Panc1 (cell line): ENCODE measurements around the gene FAM107B. TPM values are rescaled to one million over a fixed set of nuclear protein-coding genes. Genes with fewer than 3 reads are reported as not detected.

Experiments used
- ATAC-seq: fragments of 200-7000 bp; cut with Tn5 transposase; 2 replicates; pipeline ENCODE4 v1.9.1; 2020; ENCODE audit warnings: mild to moderate bottlenecking, moderate library complexity
- BruUV-seq: library from RNA; stranded (reverse); fragments of 400-500 nt; replicated peaks from 2 replicates; lab custom pipeline; 2021; lab: Mats Ljungman, UMichigan
- CTCF ChIA-PET: fragments of 300-600 bp; sonication (Branson Sonifier 250); formaldehyde crosslinking; loops from one replicate; lab custom pipeline; 2022; ENCODE audit warnings: antibody characterized with exemption; lab: Charles Lee
- POLR2A ChIA-PET: fragments of 300-600 bp; sonication (Branson Sonifier 250); formaldehyde crosslinking; loops from one replicate; lab custom pipeline; 2022; ENCODE audit warnings: antibody characterized with exemption; lab: Charles Lee
- DNase-seq: peaks from one replicate; pipeline ENCODE4 v3.0.0-alpha.2; 2010; ENCODE audit warnings: low read depth, low spot score
- H3K27ac ChIP-seq: 2 replicates; pipeline ENCODE4 v1.5.1; 2011; ENCODE audit warnings: mild to moderate bottlenecking, low read length, inconsistent platforms
- H3K27me3 ChIP-seq: fragments of 200-500 bp; sonication (Bioruptor generic); 2 replicates; pipeline ENCODE4 v1.6.0; 2014; ENCODE audit warnings: low read length, inconsistent platforms; ENCODE audit not compliant: control insufficient read depth, insufficient read depth
- H3K36me3 ChIP-seq: fragments of 200-500 bp; sonication (Bioruptor generic); 2 replicates; pipeline ENCODE4 v1.5.1; 2014; ENCODE audit warnings: inconsistent platforms, mild to moderate bottlenecking, low read length, moderate library complexity; ENCODE audit not compliant: control insufficient read depth, insufficient read depth
- H3K4me1 ChIP-seq: 2 replicates; pipeline ENCODE4 v1.5.1; 2011; ENCODE audit warnings: inconsistent platforms, mild to moderate bottlenecking, low read length, moderate library complexity; ENCODE audit not compliant: control insufficient read depth, insufficient read depth
- H3K4me3 ChIP-seq, 2 experiments: 2 replicates each; pipeline ENCODE4 v1.5.1; 2011 to 2012; ENCODE audit warnings: low read depth in 2 of 2, low read length in 2 of 2, mild to moderate bottlenecking in 2 of 2, inconsistent platforms in 1 of 2, moderate library complexity in 1 of 2
- H3K9me3 ChIP-seq: fragments of 200-500 bp; sonication (Bioruptor generic); 2 replicates; pipeline ENCODE4 v1.5.1; 2014; ENCODE audit warnings: low read depth, mild to moderate bottlenecking, inconsistent platforms, low read length, moderate library complexity; ENCODE audit not compliant: control insufficient read depth, insufficient read depth
- POLR2AphosphoS5 ChIP-seq: IDR thresholded peaks from 2 replicates; pipeline ENCODE4 v1.6.1; 2012; ENCODE audit warnings: mild to moderate bottlenecking, low read depth, low read length, moderate library complexity
- REST ChIP-seq, 2 experiments: IDR thresholded peaks; 2 replicates each; pipeline ENCODE4 v1.6.1; 2011 to 2012; ENCODE audit warnings: low read depth in 2 of 2, control low read depth in 1 of 2, low read length in 1 of 2, mild to moderate bottlenecking in 1 of 2, moderate library complexity in 1 of 2; ENCODE audit not compliant: insufficient read depth in 1 of 2
- SIN3A ChIP-seq: IDR thresholded peaks from 2 replicates; pipeline ENCODE4 v1.6.1; 2012; ENCODE audit warnings: low read depth, mild to moderate bottlenecking, low read length, moderate library complexity, borderline replicate concordance; ENCODE audit not compliant: insufficient read depth
- TCF7L2 ChIP-seq: IDR thresholded peaks from 2 replicates; pipeline ENCODE4 v1.6.1; 2011; ENCODE audit warnings: mild to moderate bottlenecking, low read depth, low read length, inconsistent platforms
- in situ Hi-C: cut with HindIII; loops from 2 replicates; pipeline ENCODE4 v1.10.0; 2016; ENCODE audit warnings: low sequenced_read_pairs, low pct_unique_long_range_greater_than_20kb
- intact Hi-C: fragments of 100-400 bp; cut with micrococcal nuclease; formaldehyde crosslinking; loops from one replicate; pipeline ENCODE4 v1.10.0; 2022; ENCODE audit not compliant: unreplicated experiment
- total RNA-seq: library from RNA; stranded (reverse); gene quantifications from one replicate; pipeline ENCODE4 v1.2.1, GENCODE V29; 2021; ENCODE audit not compliant: unreplicated experiment
- TF ChIP-seq, protein P1 (sequence below): fragments of 450-650 bp; IDR thresholded peaks from 2 replicates; pipeline ENCODE4 v1.5.1; 2017; ENCODE audit warnings: mild to moderate bottlenecking

Gene FAM107B
- total RNA-seq, 1 experiment from 2014 or later: 13.4 TPM

DNA sequence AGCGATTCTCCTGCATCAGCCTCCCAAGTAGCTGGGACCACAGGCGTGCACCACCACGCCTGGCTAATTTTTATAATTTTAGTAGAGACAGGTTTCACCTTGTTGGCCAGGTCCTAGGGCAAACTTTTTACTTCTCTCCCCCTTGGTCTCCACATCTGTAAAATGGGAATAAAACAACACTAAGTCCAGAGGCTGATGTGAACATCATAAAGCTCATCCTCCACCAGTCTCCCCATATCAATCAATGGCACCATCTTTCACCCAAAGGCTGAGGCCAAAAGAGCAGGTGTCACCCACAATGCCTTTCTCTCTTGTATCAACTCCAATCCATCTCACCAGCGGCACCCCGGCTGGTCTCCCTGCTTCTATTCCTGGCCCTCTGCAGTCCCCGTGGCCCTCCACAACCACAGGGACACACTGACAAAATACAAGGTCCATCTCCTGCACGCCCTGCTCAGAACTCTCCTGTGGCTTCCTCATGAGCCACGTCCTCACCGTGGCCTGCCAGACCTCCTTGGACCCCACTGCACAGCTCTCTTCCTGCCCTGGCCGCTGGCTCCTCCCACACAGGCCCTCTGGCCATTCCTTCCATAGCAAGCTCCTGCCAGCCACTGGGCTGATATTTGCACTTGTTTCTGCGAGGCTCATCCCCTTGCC is 179.0 kb downstream of the FAM107B start:
- TF ChIP-seq, protein P1, sequence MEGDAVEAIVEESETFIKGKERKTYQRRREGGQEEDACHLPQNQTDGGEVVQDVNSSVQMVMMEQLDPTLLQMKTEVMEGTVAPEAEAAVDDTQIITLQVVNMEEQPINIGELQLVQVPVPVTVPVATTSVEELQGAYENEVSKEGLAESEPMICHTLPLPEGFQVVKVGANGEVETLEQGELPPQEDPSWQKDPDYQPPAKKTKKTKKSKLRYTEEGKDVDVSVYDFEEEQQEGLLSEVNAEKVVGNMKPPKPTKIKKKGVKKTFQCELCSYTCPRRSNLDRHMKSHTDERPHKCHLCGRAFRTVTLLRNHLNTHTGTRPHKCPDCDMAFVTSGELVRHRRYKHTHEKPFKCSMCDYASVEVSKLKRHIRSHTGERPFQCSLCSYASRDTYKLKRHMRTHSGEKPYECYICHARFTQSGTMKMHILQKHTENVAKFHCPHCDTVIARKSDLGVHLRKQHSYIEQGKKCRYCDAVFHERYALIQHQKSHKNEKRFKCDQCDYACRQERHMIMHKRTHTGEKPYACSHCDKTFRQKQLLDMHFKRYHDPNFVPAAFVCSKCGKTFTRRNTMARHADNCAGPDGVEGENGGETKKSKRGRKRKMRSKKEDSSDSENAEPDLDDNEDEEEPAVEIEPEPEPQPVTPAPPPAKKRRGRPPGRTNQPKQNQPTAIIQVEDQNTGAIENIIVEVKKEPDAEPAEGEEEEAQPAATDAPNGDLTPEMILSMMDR: no peak
- intact Hi-C loops (no loop called here), in situ Hi-C loops (no loop called here)
- no peaks in the 10 kb centered on the region for H3K27me3 ChIP-seq
- no peak overlapping the region for H3K27ac ChIP-seq
- no TSS peak for BruUV-seq
- POLR2A ChIA-PET: no interaction called here
- CTCF ChIA-PET: no interaction called here
- no peaks in the 10 kb centered on the region for H3K4me1 ChIP-seq
- no peaks in the 10 kb centered on the region for H3K9me3 ChIP-seq
- no peaks in the 10 kb centered on the region for H3K36me3 ChIP-seq
- DNase-seq (no peak), ATAC-seq (no peak)
- no peak overlapping the region for H3K4me3 ChIP-seq

- no peak overlapping the region for H3K4me3 ChIP-seq
- ATAC-seq (no peak), DNase-seq (no peak)
- no peak overlapping the region for H3K27ac ChIP-seq
- ChIA-PET POLR2A (no interaction called here), CTCF (no interaction called here)
- in situ Hi-C loops: no loop called here
- H3K27me3 ChIP-seq: no peaks in the 10 kb centered on the region
- BruUV-seq: no TSS peak
- intact Hi-C loops: no loop called here
- no peaks in the 10 kb centered on the region for H3K9me3 ChIP-seq
- no peaks in the 10 kb centered on the region for H3K4me1 ChIP-seq
- TF ChIP-seq POLR2AphosphoS5: no peak
- TF ChIP-seq, protein P1: no peak
- TF ChIP-seq SIN3A: no peak
- no peak for TF ChIP-seq REST (IDR thresholded peaks at IDR 0.05; ENCODE audit: insufficient read depth in 1 of 2, low read depth in 2 of 2, low read length in 1 of 2)
- no peak for TF ChIP-seq TCF7L2
- no peaks in the 10 kb centered on the region for H3K36me3 ChIP-seq
These were observed 179.7 kb downstream of the FAM107B start for GRCh38 chr10:14594878-14595525.
